Measurements from ENCODE around the gene FRAS1. TPM values are rescaled to one million over a fixed set of nuclear protein-coding genes. Genes with fewer than 3 reads are reported as not detected.

Gene FRAS1
- total RNA-seq, 4 donors from 2014 or later: 1.0 to 32.5 (median 3.3) TPM

DNA sequence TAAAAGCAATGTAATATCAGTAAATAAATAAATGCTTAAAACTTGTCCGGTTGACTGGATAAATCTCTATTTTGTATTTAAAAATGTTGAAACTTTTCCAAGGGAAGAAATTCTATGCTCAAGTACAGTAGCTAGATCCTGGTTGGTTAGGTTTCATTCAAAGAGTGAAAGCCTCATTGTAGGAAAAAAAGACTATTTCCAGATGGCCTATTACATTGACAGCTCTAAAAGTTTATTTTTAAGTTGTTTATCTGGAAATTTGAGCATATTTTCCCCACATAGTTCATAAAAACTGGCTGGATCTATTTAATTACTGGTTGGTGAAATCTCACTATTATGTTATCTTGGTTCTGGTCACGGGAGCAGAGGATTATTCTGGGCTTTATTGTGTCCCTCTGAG, 38.0 kb downstream of the FRAS1 start:
- Histone ChIP-seq H3K4me3 (no peak overlapping the region), H3K27ac (no peak overlapping the region), H3K4me1 (no peaks in the 10 kb centered on the region), H3K36me3 (no peaks in the 10 kb centered on the region), H3K27me3 (no peaks in the 10 kb centered on the region), H3K9me3 (no peaks in the 10 kb centered on the region)
- TF ChIP-seq POLR2A (IDR thresholded peaks at IDR 0.05): no peak
- TF ChIP-seq, protein P1, sequence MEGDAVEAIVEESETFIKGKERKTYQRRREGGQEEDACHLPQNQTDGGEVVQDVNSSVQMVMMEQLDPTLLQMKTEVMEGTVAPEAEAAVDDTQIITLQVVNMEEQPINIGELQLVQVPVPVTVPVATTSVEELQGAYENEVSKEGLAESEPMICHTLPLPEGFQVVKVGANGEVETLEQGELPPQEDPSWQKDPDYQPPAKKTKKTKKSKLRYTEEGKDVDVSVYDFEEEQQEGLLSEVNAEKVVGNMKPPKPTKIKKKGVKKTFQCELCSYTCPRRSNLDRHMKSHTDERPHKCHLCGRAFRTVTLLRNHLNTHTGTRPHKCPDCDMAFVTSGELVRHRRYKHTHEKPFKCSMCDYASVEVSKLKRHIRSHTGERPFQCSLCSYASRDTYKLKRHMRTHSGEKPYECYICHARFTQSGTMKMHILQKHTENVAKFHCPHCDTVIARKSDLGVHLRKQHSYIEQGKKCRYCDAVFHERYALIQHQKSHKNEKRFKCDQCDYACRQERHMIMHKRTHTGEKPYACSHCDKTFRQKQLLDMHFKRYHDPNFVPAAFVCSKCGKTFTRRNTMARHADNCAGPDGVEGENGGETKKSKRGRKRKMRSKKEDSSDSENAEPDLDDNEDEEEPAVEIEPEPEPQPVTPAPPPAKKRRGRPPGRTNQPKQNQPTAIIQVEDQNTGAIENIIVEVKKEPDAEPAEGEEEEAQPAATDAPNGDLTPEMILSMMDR (IDR thresholded peaks at IDR 0.05): no peak
- intact Hi-C loops (cut with DNase I; ENCODE audit: low total_unique reads): no loop called here
- no peak for DNase-seq

DNA sequence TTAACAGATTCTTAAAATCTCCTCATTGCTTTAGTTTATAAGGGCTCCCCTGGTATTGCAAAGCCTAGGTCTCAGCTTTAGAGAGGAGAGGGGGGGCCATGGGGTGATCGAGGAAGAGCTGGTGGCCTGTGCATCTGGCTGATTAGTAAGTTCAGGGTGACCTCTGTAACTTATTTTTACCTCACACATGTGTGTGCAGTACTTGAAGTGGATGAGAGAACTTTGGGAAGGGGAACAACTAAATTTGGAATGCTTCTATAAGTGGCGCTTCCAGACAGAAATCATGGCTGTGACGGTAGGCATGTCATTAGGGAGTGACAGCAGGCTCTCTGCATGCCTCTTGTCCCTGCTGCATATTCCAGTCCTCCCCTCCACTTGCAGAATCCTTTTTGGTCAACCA, 41.9 kb downstream of the FRAS1 start:
- no peak overlapping the region for H3K27ac ChIP-seq
- H3K36me3 ChIP-seq: no peaks in the 10 kb centered on the region
- intact Hi-C loops (cut with DNase I; ENCODE audit: low total_unique reads): no loop called here
- TF ChIP-seq POLR2A (IDR thresholded peaks at IDR 0.05): no peak
- TF ChIP-seq, protein P1 (IDR thresholded peaks at IDR 0.05): no peak
- H3K9me3 ChIP-seq: no peaks in the 10 kb centered on the region
- H3K4me1 ChIP-seq: no peaks in the 10 kb centered on the region
- no peak for DNase-seq
- no peak overlapping the region for H3K4me3 ChIP-seq
- H3K27me3 ChIP-seq: no peaks in the 10 kb centered on the region

DNA sequence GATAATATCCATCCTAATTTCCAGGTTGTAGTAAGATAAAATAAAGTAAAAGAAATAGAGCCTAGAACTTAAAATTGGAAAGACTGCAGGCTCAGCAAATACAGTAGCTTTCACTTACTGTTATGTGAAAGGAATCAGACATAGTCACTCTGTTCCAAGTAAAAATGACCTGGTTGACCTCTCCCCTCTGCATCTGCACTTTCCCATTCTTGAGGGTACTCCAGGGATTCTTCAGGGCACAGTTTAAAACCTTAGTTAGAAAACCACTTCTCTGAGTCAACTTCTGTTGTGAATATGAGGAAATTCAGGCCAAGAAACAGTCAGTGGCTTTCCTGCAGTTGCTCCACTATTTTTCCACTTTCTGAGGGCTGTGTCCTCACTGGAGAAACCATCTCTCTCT, 42.9 kb downstream of the FRAS1 start:
- H3K4me3 ChIP-seq: no peak overlapping the region
- H3K36me3 ChIP-seq: no peaks in the 10 kb centered on the region
- H3K4me1 ChIP-seq: no peaks in the 10 kb centered on the region
- TF ChIP-seq POLR2A (IDR thresholded peaks at IDR 0.05): no peak
- TF ChIP-seq, protein P1 (IDR thresholded peaks at IDR 0.05): no peak
- H3K9me3 ChIP-seq: no peaks in the 10 kb centered on the region
- intact Hi-C loops (cut with DNase I; ENCODE audit: low total_unique reads): no loop called here
- no peak overlapping the region for H3K27ac ChIP-seq
- no peaks in the 10 kb centered on the region for H3K27me3 ChIP-seq
- DNase-seq: no peak

DNA sequence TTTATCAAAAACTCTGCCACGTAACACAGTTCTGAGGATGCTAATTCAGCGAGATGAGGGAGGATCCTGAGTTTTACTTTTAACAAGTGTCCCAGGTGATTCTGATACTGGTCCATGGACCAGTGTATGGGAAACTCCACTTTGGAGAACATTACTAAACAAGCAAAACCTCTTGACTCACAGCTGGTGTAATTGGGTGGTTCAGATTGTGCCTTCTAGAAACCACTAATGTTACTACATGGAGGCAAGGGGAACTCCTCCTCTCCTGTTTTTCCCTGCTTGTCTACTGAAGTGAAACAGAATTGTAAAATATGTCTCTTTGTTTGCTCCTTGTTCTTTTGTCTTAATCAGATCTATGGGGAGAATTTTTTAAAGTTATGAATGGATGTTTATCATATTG, 62.6 kb downstream of the FRAS1 start:
- Histone ChIP-seq H3K4me3 (no peak overlapping the region), H3K4me1 (no peaks in the 10 kb centered on the region), H3K27ac (no peak overlapping the region), H3K27me3 (no peaks in the 10 kb centered on the region), H3K9me3 (no peaks in the 10 kb centered on the region), H3K36me3 (no peaks in the 10 kb centered on the region)
- no peak for DNase-seq
- TF ChIP-seq, protein P1 (IDR thresholded peaks at IDR 0.05): no peak
- no peak for TF ChIP-seq POLR2A (IDR thresholded peaks at IDR 0.05)
- intact Hi-C loops (cut with DNase I; ENCODE audit: low total_unique reads): no loop called here

DNA sequence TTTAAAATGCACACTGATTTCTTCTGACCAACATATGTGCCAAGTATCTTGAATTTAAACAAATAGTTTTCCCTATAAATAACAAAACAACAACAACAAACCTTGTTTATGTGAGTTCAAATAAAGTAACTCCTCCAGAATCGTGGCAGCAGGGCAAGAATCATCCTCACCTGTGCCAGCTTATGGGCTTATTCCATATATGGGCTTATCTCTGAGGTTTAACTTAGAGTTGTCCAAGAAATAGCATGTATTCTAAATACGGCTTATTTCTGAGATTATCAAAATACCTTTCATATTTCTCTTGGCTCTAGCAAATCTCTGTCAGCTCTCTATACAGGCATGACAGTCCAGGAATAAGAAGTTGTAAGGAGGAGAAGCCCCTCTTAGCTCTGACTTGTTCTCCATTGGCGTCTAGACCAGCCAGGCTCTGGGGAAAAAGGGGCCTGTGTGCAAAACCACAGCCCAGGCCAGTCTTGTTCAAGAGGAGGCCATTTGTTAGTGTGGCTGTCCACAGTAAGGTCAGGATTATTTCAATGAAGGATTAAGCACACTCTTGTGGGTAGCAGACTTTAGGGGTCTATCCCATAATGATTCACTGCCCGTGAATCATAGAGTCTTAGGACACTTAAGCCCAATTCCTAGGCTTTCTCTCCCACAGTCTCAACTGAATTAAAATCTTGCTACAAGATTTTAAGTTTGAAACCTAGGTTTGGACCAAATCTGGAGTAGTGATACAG, 63.2 kb downstream of the FRAS1 start:
- intact Hi-C loops (cut with DNase I; ENCODE audit: low total_unique reads): no loop called here
- no peak for DNase-seq

More for the DNA sequence above, 63.2 kb downstream of the FRAS1 start:
- Histone ChIP-seq H3K27me3 (no peaks in the 10 kb centered on the region), H3K4me3 (no peak overlapping the region), H3K36me3 (no peaks in the 10 kb centered on the region), H3K4me1 (no peaks in the 10 kb centered on the region), H3K9me3 (no peaks in the 10 kb centered on the region), H3K27ac (no peak overlapping the region)
- TF ChIP-seq, protein P1 (IDR thresholded peaks at IDR 0.05): no peak
- no peak for TF ChIP-seq POLR2A (IDR thresholded peaks at IDR 0.05)

Measured in uterus (tissue), 4 donors.